Psoas muscle (tissue), 8 donors: ENCODE measurements around the gene CCDC7. TPM values are rescaled to one million over a fixed set of nuclear protein-coding genes. Genes with fewer than 3 reads are reported as not detected.

ENCODE experiments used
- ATAC-seq, 4 donors: fragments of 200-7000 bp; cut with Tn5 transposase; one replicate each; pipeline ENCODE4 v1.9.1; 2020; ENCODE audit warnings: moderate library complexity in 3 of 4, mild to moderate bottlenecking in 2 of 4
- DNase-seq, 2 donors: peaks; one replicate each; pipeline ENCODE4 v3.0.0-alpha.2; 2020
- H3K27ac ChIP-seq: fragments of 200-600 bp; one replicate; pipeline ENCODE4 v1.8.0; 2022
- H3K27me3 ChIP-seq, 3 donors: fragments of 200-600 bp in 1 of 3; one replicate each; pipeline versions ENCODE4 v1.6.1 to v1.8.0; 2013 to 2022; ENCODE audit warnings: low read length in 2 of 3, mild to moderate bottlenecking in 2 of 3, moderate library complexity in 1 of 3; ENCODE audit not compliant: insufficient read depth in 3 of 3
- H3K36me3 ChIP-seq, 2 donors: fragments of 200-600 bp in 1 of 2; one replicate each; pipeline versions ENCODE4 v1.6.1 to v1.8.0; 2013 to 2022; ENCODE audit warnings: low read depth in 1 of 2, mild to moderate bottlenecking in 1 of 2, moderate library complexity in 1 of 2; ENCODE audit not compliant: insufficient read depth in 1 of 2
- H3K4me1 ChIP-seq: fragments of 200-600 bp; one replicate; pipeline ENCODE4 v1.8.0; 2022
- H3K4me3 ChIP-seq: fragments of 200-600 bp; one replicate; pipeline ENCODE4 v1.8.0; 2022; ENCODE audit warnings: mild to moderate bottlenecking
- H3K9me3 ChIP-seq: fragments of 200-600 bp; one replicate; pipeline ENCODE4 v1.8.0; 2022
- WGBS, 3 donors: extraction: QIAGEN DNeasy Blood & Tissue Kit; methylation state at CpG; one replicate each; pipeline versions ENCODE4 v1.1.6 to v1.1.7; 2013; 5-methylcytosine and 5-hydroxymethylcytosine counted together
- intact Hi-C, 2 donors: fragments of 100-400 bp; cut with DNase I; formaldehyde crosslinking; loops; one replicate each; pipeline versions ENCODE4 v1.11.0 to v1.14.2; 2022
- polyA plus RNA-seq, 3 donors: library from polyadenylated mRNA; stranded (reverse); fragments of 200-250 nt; gene quantifications; one replicate each; pipeline ENCODE4 v1.2.3, GENCODE V29; 2013
- total RNA-seq, 4 donors: library from RNA; stranded (reverse); fragmentation: NEBNext Ultra II Directional in 2 of 4; extraction: Animal tissue kit (Norgen Biotek cat#: 25700) in 2 of 4; gene quantifications; one replicate each; pipeline versions ENCODE4 v1.2.1 to v1.2.4, GENCODE V29; 2021 to 2023
- TF ChIP-seq, protein P1 (sequence below): fragments of 200-600 bp; IDR thresholded peaks from one replicate; pipeline ENCODE4 v1.8.0; 2022; ENCODE audit warnings: antibody characterized with exemption
- donor health status: healthy with polysubstance abuse.
- donor health status: DM: no; HTN: no; CAD: no; lungs with moderate emphysema.
- donor health status: Bipolar disorder and iron deficiency.
- donor health status: healthy.
- donor health status: DM: yes; HTN: yes; CAD: no.
- donor health status: DM: no; HTN: no; CAD: no.
- donor health status: DM: no; HTN: no; CAD: no.
- donor health status: DM: yes; HTN: yes; CAD: no.

Gene CCDC7
- total and polyA plus RNA-seq, 7 donors: 0.85 to 20.4 (median 13.5) TPM

DNA sequence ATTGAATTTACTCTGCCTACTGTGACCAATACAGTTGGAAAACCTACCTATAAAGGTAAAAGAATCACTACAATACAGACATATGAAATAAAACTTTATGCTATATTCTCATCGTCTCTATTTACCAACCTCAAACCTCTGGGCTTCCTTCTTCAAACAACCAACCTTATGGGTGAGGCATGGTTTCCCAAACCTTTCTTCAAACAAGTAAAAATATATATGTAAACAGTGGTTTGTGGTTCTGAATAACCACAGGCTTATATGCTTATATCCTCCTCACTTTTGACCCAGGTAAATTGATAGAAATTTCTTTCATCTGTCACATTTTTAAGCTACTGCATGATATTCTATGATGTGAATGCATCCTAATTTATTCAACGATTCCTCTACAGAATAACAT lies 408.5 kb downstream of the CCDC7 start:
- H3K4me3 ChIP-seq: no peak overlapping the region
- WGBS, 3 donors: 93 to 99% (median 97%) methylated on average over 2 of the region's 2 CpGs
- no peaks in the 10 kb centered on the region for H3K9me3 ChIP-seq
- no peaks in the 10 kb centered on the region for H3K27me3 ChIP-seq
- DNase-seq: no peak
- H3K27ac ChIP-seq: no peak overlapping the region
- H3K36me3 ChIP-seq: no peaks in the 10 kb centered on the region
- TF ChIP-seq, protein P1, sequence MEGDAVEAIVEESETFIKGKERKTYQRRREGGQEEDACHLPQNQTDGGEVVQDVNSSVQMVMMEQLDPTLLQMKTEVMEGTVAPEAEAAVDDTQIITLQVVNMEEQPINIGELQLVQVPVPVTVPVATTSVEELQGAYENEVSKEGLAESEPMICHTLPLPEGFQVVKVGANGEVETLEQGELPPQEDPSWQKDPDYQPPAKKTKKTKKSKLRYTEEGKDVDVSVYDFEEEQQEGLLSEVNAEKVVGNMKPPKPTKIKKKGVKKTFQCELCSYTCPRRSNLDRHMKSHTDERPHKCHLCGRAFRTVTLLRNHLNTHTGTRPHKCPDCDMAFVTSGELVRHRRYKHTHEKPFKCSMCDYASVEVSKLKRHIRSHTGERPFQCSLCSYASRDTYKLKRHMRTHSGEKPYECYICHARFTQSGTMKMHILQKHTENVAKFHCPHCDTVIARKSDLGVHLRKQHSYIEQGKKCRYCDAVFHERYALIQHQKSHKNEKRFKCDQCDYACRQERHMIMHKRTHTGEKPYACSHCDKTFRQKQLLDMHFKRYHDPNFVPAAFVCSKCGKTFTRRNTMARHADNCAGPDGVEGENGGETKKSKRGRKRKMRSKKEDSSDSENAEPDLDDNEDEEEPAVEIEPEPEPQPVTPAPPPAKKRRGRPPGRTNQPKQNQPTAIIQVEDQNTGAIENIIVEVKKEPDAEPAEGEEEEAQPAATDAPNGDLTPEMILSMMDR: no peak
- ATAC-seq: no peak
- no peaks in the 10 kb centered on the region for H3K4me1 ChIP-seq
- intact Hi-C loops: no loop called here

DNA sequence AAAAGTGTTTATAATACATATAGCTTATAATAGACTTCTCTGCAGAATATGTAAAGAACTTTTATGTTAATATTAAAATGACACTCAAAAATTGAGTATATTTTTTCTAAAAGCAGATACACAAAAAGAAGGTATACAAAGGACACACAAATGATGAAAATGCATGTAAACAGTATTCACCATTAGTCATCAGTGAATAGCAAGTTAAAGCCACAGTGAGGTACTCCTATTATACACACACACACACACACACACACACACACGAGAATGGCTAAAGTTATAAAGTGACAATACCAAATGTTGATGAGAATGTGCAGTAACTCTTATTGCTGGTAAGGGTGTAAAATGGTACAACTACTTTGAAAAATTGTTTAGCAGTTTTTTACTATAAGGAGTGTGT lies 419.2 kb downstream of the CCDC7 start:
- Histone ChIP-seq H3K27me3 (no peaks in the 10 kb centered on the region), H3K4me1 (no peaks in the 10 kb centered on the region), H3K27ac (no peak overlapping the region), H3K36me3 (no peaks in the 10 kb centered on the region), H3K4me3 (no peak overlapping the region), H3K9me3 (peaks cover 3% of the 10 kb centered on the region)
- intact Hi-C loops: no loop called here
- TF ChIP-seq, protein P1: no peak
- 80 to 91% (median 88%) methylated on average over 1 of the region's 1 CpG for WGBS, 3 donors
- DNase-seq: no peak
- ATAC-seq: no peak

DNA sequence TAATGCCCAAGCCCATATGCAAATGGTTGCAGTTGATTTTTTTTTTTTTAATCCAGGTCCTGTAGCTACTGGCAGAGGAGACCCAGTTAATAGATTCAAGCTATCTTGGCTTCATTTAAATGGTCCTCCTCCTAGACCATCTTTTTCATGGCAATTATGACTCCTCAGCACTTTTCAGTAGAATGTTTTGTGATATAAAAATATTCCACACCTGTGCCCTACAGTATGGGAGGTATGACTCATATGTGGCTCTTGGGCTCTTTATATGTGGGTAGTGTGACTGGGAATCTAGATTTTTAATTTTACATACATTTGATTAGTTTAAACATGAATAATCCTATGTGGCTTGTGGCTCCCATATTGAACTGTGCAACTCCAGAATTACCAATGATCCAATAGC lies 432.0 kb downstream of the CCDC7 start:
- DNase-seq (no peak), ATAC-seq (no peak)
- no peaks in the 10 kb centered on the region for H3K27me3 ChIP-seq
- H3K27ac ChIP-seq: no peak overlapping the region
- H3K4me3 ChIP-seq: no peak overlapping the region
- H3K4me1 ChIP-seq: no peaks in the 10 kb centered on the region
- TF ChIP-seq, protein P1: no peak
- H3K9me3 ChIP-seq: no peaks in the 10 kb centered on the region
- intact Hi-C loops: no loop called here
- H3K36me3 ChIP-seq: no peaks in the 10 kb centered on the region

DNA sequence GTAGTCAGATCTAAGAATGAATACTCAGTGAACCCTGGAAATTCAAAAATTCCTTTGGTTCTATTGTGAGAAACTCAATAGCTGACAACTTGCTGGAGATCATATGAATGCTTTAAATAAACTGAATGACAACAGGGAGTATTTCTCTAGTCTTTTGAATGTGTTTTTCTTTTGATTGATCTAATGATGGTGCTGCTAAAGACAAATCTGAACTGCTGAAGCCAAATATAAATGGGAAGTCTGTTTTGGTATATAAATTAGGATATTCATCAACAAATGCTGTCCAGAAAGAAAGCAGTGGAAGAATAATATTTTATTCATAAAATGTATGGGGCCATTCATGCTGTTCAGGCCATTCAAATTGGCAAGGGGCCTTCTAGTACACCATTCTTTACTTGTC lies 432.7 kb downstream of the CCDC7 start:
- DNase-seq (no peak), ATAC-seq (no peak)
- TF ChIP-seq, protein P1: no peak
- intact Hi-C loops: no loop called here
- H3K27me3 ChIP-seq: no peaks in the 10 kb centered on the region
- H3K4me3 ChIP-seq: no peak overlapping the region
- H3K9me3 ChIP-seq: no peaks in the 10 kb centered on the region
- H3K36me3 ChIP-seq: no peaks in the 10 kb centered on the region
- no peaks in the 10 kb centered on the region for H3K4me1 ChIP-seq
- no peak overlapping the region for H3K27ac ChIP-seq

DNA sequence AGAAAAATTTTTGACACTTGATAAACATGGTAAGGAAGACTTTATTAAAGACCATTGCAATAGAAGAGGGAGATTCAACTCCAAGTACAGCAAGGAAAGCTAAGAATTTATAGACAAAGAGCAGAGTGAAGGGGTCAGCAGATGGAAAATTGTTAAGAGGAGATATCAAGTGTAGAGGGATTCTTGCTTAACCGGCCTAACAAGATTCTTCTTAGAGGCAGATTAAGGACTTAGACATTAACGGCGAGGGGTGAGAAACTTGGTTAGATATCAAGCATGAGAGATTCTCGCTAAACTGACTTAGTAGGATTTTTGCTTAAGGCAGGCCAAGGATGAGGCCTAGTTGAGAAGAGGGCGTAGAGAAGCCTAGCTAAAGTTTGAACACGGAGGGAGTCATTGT lies 436.1 kb downstream of the CCDC7 start:
- TF ChIP-seq, protein P1: no peak
- no peak overlapping the region for H3K4me3 ChIP-seq
- H3K36me3 ChIP-seq: no peaks in the 10 kb centered on the region
- no peaks in the 10 kb centered on the region for H3K9me3 ChIP-seq
- H3K4me1 ChIP-seq: no peaks in the 10 kb centered on the region
- no peak overlapping the region for H3K27ac ChIP-seq
- DNase-seq: no peak
- ATAC-seq: no peak
- WGBS, 3 donors: 93 to 96% (median 95%) methylated on average over 6 of the region's 6 CpGs
- intact Hi-C loops: no loop called here
- no peaks in the 10 kb centered on the region for H3K27me3 ChIP-seq
